DMS53 (cell line): Measurements from ENCODE around the gene ZNF862.

Experiments
- DNase-seq: peaks from one replicate; lab custom pipeline; 2025; lab: John Stamatoyannopoulos, UW

ZNF862 gene

GRCh38 chr7:149866139-149866778 is 28.1 kb downstream of the ZNF862 start:
- no peak for DNase-seq

DNA sequence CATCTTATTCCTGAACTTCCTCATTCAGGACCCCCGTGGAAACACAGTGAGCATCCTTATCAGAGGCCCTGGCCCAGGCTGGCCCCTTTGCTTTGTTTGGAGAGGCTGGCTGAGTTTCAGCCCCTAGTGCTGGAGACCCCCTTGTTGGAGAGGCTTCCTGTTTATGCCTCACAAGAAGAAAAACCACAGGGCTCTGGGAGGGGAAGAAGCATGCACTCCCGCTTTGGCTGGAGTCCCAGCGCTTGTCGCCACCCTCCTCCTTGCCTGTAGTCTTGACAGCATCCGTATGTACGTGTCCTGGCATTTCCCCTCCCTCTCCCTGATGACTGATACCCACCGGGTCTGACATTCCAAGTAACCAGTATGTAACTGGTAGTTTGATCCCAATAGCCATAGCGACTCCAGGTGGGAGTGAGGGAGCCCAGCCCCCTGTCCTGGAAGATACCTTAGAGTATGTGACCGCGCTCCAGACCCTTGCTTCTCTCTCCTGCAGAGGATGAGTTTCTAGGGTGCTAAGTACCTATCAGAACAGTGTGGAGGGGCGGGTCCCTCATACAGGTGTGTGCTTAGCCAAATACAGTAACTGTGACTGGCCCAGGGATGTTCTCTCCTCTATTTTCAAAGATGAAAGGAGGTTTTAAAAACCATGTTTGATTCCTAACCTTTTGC is 28.7 kb downstream of the ZNF862 start:
- no peak for DNase-seq

GRCh38 chr7:149867762-149868622 is 29.8 kb downstream of the ZNF862 start:
- no peak for DNase-seq

DNA sequence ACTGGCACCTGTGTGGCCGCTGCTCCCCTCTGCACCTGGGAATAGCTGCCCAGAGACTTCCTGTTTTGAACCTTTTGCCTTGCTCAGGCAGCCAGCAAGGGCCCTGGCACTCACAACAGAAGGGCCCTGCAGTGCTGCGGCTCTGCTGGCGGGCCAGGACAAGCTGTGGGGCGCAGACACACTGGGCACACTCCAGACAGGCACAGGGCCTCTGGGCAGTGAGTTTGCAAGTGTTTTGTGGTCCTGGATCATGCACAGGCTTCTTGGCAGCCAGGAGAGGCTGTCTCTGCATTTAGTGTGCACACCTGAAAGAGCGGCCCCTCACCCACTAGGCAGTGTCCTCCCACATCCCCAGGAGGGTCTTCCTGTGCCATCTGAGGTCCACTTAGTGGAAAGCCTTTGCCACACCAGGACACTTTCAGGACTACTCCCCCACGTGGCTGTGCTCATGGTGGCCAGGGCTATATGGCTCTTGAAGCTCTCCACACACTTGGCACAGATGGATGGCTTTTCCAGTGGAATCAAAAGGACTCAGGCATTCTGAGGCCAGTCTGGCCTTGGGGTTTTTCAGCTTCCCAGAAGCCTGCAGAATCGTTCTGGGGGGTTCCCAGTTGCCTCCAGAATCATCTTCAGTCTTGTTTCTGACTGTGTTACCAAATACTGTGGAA is 30.6 kb downstream of the ZNF862 start:
- DNase-seq: peak; percentile 29

DNA sequence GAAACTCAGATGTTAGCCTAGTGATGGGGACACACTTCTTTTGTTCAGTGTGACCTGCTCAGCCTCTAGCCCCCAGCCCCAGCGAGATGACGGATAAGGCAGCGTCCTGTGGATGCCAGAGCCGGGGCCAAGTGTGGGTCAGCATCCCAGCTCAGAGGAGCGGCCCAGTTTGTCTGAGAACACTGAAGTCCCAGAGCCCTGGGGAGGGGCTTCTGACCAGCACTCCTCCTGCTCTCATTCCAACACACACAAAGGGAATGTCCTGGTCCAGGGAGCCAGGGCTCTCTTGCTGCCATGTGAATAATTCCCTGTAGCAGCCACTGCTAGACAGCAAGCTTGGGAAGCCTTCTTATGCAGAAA is 31.1 kb downstream of the ZNF862 start:
- DNase-seq: no peak

DNA sequence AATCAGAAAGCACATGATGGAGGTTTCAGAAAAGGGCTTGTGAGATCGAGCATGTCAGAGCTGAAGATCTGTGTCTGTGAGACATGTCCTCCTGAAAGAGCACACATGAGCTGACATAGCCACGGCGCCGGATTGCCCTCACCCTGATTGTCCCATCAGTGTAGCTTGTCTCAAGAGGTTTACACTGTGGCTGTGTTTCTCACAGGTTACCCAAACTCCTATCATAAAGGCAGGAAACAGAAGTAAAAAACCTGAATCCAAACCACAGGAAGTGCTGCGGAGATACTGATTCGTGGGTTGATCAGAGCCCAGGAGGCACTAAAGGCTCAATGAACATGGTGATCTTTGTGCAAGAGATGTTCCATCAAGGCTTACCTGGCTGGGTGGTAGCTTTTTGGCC is 31.7 kb downstream of the ZNF862 start:
- no peak for DNase-seq

GRCh38 chr7:149870274-149870673 is 32.1 kb downstream of the ZNF862 start:
- no peak for DNase-seq

GRCh38 chr7:149870701-149871483 is 32.7 kb downstream of the ZNF862 start:
- DNase-seq: no peak

- DNase-seq: peak; percentile 30
These were observed 33.4 kb downstream of the ZNF862 start for GRCh38 chr7:149871576-149871975.

DNA sequence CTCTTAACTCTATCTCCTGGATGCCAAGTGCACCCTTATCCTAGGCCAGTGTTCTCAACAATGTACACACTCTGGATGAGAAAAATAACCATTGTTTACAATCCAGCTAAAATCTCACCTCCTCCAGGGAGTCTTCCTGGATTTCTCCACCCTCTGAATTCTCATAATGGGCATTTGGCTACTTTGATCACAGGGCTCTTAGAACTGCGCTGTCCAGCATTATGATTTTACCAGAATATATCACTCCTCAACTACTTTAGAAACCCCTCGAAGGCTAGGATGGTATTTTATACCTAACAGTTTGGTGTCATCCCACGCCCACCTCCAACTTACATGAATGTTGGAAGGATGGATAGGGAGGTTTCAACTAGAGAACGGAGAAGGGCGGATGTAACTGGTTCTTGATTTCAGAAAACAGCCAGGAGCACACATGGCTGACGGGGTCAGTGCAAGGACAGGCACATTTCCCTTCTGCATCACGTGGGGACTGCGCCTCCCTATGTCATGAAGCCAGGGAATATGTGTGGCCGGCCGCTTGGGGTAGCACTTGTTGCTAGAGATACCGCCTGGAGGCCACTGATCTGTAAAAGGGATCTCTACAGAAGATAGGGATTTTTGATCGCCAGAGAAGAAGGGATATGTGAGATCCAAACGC is 34.4 kb downstream of the ZNF862 start:
- DNase-seq: peak; percentile 97

GRCh38 chr7:149873074-149873969 is 35.1 kb downstream of the ZNF862 start, which contains the start of gene ATP6V0E2:
Gene ATP6V0E2, plus strand, starts transcription at chr7:149873969. Its CDS starts 97 bp downstream, at chr7:149874066.
- DNase-seq: peak; percentile 99

DNA sequence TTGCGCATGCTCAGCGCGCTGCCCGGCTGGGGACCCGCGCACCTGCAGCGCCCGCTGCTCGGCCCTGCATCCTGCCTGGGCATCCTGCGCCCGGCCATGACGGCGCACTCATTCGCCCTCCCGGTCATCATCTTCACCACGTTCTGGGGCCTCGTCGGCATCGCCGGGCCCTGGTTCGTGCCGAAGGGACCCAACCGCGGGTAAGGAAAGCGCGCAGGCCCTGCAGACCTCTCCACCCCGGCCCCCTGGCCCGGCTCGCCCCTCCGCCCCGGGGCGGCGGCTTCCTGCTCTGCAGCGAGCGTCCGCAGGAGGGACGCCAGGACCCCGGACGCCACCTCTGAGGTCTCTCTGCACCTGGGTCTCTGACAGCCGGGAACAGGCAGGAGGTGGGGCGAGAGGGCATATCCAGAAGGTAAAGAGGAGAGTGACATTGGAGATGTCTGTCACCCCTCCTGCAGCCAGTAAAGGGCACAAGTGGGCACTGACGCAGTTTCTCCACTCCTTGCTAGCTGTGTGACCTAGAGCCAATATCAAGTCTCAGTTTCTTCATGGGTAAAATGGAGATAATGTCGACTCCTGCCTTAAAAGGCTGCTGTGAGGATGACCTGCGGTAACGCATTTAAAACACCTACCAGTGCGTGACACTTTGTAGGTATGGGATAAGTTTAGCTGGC is 35.9 kb downstream of the ZNF862 start:
- peak; percentile 80 for DNase-seq

- peak; percentile 62 for DNase-seq
These were observed 36.5 kb downstream of the ZNF862 start for GRCh38 chr7:149874644-149875028.

DNA sequence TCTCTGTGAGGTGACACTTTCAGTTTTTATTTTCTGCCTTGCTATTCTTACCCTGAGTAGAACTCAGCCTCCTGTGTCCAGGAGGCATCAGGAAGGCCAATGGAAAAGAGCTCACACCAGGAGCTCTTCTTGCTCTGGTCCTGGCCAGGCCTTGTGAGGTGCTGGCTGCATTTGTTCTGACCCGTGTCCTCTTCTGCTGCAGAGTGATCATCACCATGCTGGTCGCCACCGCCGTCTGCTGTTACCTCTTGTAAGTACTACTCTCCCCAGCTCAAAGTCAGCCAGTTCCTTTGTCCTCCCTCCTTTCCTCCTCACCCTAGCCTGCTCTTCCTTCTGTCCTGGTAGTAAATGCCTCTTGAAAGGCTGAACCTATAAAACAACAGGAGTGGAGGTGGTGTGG is 37.2 kb downstream of the ZNF862 start:
- no peak for DNase-seq

- no peak for DNase-seq
These were observed 39.8 kb downstream of the ZNF862 start for GRCh38 chr7:149877890-149878522.

GRCh38 chr7:149878523-149878921 is 40.3 kb downstream of the ZNF862 start:
- no peak for DNase-seq

GRCh38 chr7:149879271-149879743 is 41.1 kb downstream of the ZNF862 start:
- no peak for DNase-seq

DNA sequence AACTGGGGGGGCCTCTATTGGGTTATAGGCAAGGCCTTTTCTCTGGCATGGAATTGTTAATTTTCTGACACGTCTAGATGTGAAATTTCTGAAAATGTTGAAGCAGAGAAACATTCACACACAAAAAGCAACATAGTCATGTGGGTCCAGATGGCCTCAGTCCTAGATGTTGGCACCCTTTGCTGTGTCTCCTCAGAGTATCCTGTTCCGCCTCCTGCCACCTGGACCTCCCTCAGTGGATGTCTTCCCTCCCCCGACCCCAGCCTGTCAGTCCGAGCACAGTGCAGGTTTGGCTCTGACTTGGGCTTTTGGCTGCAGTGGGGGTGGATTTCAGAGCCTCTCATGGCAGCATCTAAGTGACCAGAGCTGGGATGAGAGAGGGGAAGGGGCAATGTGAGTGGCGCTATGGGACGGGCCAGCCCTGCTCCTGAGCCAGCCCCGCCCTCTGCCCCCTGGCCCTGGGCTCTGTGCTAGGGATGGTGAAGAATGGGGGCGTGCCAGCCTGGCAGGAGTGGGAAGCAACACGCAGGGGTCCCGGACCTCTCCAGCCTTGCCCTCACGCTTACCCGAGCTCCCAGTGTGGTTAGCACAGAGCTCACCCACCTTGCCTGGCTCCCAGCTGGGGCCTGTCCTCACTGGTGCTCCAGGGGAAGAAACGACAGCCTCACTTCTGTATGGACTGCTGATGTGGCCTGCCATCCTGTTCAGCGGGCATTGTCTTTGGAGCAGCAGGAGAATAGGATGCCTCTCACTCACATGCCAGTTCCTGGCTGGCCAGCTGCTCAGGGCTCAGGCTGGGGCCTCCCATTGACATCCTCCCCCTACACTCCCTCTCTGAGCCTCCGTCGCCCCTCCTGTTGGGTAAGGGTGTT is 41.8 kb downstream of the ZNF862 start:
- DNase-seq: no peak
